NCI-H510A (cell line): ENCODE data around the gene TPX2.
"Not testable (repeated sequence)": the region's sequence is repeated elsewhere in the genome, so short reads cannot be mapped to it uniquely, and the experiment has no call there.

ENCODE experiments used
- DNase-seq: peaks from one replicate; lab custom pipeline; 2025; lab: John Stamatoyannopoulos, UW

Gene TPX2

GRCh38 chr20:31814142-31814541, 75.1 kb downstream of the TPX2 start:
- DNase-seq: not testable (repeated sequence)

DNA sequence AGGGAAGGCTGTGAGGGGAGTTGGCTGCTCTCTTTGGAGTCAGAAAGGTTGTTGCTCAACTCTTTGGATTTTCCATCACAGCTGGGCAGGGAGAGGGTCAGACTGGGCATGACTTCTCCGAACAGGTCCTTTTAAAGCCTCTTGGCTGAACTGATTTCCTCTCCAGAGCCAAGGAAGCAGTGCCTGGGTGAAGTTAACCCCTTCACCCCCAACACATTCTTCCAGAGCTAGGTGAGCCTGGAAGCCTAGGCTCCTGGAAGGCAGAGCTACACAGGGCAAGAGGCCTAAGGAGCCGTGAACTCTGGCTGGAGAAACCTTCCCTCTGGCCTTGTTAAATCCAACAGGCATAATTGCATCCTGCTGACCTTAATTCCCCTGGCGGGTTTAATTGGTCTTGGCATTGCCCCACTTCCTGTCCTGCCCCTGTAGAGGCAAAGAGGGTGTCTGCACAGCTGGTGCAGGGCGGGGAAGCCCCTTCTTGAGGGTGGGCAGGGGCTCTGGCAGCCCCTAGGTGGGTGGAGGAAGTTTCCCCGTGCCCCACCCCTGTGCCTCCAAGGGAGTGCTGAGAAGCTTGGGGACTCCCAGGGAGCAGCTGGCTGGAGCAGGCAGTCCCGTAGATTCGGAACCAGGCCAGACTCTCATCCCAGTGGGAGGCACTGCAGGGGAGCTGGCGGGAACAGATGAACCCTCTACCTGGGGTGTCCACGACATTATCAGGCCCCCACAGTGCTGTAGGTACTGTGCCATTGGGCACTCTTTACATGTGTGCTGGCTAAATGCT, 76.5 kb downstream of the TPX2 start:
- no peak for DNase-seq

GRCh38 chr20:31816221-31816620, 77.1 kb downstream of the TPX2 start:
- no peak for DNase-seq

DNA sequence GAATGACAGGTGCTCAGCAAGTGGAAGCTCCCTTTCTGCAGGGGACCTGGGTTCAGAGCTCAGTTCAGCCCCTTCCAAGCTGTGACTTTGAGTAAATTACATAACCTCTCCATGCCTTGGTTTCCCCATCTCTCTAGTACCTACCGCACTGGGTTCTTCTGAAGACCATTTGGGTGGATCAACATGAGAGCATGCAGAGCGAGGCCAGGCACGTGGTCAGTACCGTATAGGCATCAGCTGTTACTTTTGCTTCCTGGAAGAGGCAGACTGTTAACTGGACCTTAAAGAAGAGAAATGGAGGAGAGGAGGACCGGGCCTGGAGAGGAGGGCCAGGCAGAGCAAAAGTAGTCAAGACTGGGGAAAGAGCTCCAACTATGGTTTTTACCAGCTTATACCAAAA, 78.4 kb downstream of the TPX2 start:
- no peak for DNase-seq

- DNase-seq: no peak
These were observed 79.4 kb downstream of the TPX2 start for GRCh38 chr20:31818376-31818908.

DNA sequence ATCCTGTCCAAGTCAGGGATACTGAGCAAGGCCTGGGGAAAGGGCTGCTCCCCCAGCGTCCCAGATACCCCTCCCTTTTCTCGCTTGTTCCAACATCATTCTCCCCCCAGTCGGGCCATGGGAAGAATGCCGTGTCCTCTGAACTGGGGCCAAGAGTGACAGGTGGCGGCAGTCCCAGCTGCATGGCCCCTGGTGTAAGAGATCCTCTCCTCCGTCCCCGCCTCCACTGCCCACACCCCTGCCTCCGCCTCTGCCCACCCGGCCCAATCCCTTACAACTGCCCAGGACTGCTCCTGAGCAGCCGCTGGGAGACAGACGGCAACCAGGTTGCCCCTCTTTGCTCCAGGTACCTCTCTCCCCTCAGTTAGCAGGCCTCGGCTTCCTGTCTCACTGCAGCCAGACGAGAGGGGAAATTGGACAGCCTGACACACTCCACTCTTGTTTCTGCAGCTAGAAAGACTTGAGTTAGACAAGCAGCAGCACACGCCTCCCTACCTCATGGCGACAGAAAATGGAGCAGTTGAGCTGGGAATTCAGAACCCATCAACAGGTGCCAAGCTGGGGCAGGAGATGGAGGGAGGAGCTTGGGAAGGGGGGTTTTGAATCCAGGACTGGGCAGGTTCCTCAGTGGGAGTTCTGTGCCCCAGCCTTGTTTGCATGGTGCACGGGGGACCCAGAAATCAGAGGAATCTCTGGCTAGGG, 80.1 kb downstream of the TPX2 start, which contains the start of gene MYLK2:
MYLK2 (plus strand) TSS at position 274 of the 702 bp plus-strand sequence; CDS start at position 499, 225 bp downstream.
- no peak for DNase-seq

DNA sequence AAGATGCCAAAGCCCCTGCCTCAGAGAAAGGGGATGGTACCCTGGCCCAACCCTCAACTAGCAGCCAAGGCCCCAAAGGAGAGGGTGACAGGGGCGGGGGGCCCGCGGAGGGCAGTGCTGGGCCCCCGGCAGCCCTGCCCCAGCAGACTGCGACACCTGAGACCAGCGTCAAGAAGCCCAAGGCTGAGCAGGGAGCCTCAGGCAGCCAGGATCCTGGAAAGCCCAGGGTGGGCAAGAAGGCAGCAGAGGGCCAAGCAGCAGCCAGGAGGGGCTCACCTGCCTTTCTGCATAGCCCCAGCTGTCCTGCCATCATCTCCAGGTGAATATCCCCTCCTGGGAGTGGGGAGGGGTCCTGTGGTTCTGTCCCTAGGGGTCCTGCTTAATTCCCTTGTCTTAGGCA, 81.1 kb downstream of the TPX2 start:
- no peak for DNase-seq

DNA sequence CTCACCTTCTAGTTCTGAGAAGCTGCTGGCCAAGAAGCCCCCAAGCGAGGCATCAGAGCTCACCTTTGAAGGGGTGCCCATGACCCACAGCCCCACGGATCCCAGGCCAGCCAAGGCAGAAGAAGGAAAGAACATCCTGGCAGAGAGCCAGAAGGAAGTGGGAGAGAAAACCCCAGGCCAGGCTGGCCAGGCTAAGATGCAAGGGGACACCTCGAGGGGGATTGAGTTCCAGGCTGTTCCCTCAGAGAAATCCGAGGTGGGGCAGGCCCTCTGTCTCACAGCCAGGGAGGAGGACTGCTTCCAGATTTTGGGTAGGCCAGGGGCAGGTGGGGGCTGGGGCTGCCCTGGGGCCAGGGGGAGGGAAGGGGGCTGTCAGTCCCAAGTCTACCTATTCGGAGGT, 82.3 kb downstream of the TPX2 start:
- no peak for DNase-seq

- DNase-seq: peak; percentile 71
These were observed 83.6 kb downstream of the TPX2 start for GRCh38 chr20:31822421-31823330.

GRCh38 chr20:31823360-31824124, 84.5 kb downstream of the TPX2 start:
- no peak for DNase-seq

DNA sequence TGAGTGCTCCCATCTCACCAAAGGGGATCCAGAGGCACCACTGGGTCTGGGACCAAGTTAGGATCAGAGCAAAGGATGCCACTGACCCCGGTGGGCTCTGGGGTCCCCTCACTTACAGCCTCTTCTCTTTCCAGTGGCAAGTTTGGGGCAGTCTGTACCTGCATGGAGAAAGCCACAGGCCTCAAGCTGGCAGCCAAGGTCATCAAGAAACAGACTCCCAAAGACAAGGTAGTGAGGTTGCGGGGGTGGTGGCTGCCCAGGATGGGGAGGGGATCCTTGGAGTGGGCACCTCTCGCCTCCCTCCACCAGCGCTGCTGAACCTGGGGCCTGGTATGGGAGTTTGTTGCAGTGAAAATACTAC, 85.0 kb downstream of the TPX2 start:
- DNase-seq: no peak

GRCh38 chr20:31824554-31825313, 85.6 kb downstream of the TPX2 start:
- no peak for DNase-seq

- DNase-seq: no peak
These were observed 87.0 kb downstream of the TPX2 start for GRCh38 chr20:31826074-31826473.

- DNase-seq: no peak
These were observed 88.0 kb downstream of the TPX2 start for GRCh38 chr20:31827059-31827458.

- not testable (repeated sequence) for DNase-seq
These were observed 88.9 kb downstream of the TPX2 start for GRCh38 chr20:31828016-31828415.

GRCh38 chr20:31829731-31830130, 90.6 kb downstream of the TPX2 start:
- DNase-seq: no peak

DNA sequence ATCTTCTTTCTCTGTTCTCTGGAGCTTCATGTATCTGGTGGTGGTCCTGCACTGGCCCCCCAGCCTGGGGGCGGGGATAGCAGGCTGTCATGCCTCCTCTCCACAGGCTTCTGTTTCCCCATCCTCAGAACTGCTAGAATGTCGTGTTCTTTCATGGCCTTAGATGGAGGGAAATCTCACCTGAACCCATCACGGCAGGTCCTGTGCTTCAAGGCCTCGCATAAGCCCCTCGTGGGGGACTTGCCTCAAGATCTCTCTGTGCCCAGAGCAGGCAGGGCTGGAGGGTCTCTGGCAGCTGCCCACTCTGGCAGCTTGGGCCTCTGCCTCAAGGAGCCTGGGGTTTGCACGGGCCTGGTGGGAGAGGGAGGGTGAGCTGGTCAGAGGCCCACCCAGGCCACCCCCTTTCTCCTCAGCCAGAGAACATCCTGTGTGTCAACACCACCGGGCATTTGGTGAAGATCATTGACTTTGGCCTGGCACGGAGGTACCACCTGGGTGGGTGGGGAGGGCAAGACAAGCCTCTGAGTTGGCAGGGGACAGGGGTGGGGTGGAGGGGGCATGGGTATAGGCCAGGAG, 91.4 kb downstream of the TPX2 start:
- DNase-seq: no peak

GRCh38 chr20:31831211-31831610, 92.1 kb downstream of the TPX2 start:
- DNase-seq: no peak

DNA sequence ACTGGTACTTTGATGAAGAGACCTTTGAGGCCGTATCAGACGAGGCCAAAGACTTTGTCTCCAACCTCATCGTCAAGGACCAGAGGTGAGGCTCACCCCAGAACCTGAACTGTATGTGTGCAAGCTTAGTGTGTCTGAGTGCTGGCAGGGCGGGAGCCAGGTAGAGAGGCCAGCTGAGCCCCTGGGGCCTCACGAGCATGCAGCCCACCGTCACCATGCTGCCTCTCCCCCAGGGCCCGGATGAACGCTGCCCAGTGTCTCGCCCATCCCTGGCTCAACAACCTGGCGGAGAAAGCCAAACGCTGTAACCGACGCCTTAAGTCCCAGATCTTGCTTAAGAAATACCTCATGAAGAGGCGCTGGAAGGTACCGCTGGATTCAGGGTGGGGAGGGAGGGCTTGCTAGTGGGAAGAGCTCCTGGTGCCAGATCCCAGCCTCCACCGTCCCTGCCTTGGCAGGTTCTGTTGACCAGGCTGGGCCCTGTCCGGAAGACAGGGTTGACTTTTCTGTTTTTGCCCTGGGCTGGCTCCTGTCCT, 92.7 kb downstream of the TPX2 start:
- DNase-seq: no peak
